Neuronal stem cell (in vitro differentiated cells): ENCODE measurements around the gene POU2F2.

Experiments used
- DNase-seq: peaks from one replicate; pipeline ENCODE4 v3.0.0-alpha.2; 2013; ENCODE audit warnings: low spot score
- H2AFZ ChIP-seq: one replicate; pipeline ENCODE4 v1.6.1; 2013; ENCODE audit warnings: mild to moderate bottlenecking, low read length, inconsistent platforms
- H2AK5ac ChIP-seq: 2 replicates; pipeline ENCODE4 v1.6.1; 2013; ENCODE audit warnings: low read depth, mild to moderate bottlenecking, inconsistent platforms, low read length, moderate library complexity, mixed read lengths
- H2BK120ac ChIP-seq: 2 replicates; pipeline ENCODE4 v1.6.1; 2013; ENCODE audit warnings: low read depth, mild to moderate bottlenecking, inconsistent platforms, low read length, moderate library complexity, mixed read lengths
- H2BK12ac ChIP-seq: one replicate; pipeline ENCODE4 v1.6.1; 2013; ENCODE audit warnings: low read length, inconsistent platforms
- H2BK15ac ChIP-seq: 2 replicates; pipeline ENCODE4 v1.6.1; 2013; ENCODE audit warnings: mild to moderate bottlenecking, low read length, inconsistent platforms, mixed read lengths
- H2BK5ac ChIP-seq: one replicate; pipeline ENCODE4 v1.6.1; 2013; ENCODE audit warnings: inconsistent platforms, mild to moderate bottlenecking, low read length, moderate library complexity
- H3K14ac ChIP-seq: one replicate; pipeline ENCODE4 v1.6.1; 2013; ENCODE audit warnings: low read length, inconsistent platforms
- H3K18ac ChIP-seq: 2 replicates; pipeline ENCODE4 v1.6.1; 2013; ENCODE audit warnings: low read length, inconsistent platforms
- H3K23ac ChIP-seq: 2 replicates; pipeline ENCODE4 v1.6.1; 2013; ENCODE audit warnings: low read depth, mild to moderate bottlenecking, mixed read lengths, low read length, inconsistent platforms; ENCODE audit not compliant: poor library complexity
- H3K27ac ChIP-seq: replicated peaks from 3 replicates; pipeline ENCODE4 v1.5.1; 2013; ENCODE audit warnings: low read length, inconsistent platforms
- H3K27me3 ChIP-seq, 3 experiments: 2 replicates each; pipeline ENCODE4 v1.6.1; 2013; ENCODE audit warnings: low read length in 3 of 3, mild to moderate bottlenecking in 2 of 3, inconsistent platforms in 1 of 3, low read depth in 1 of 3, mixed read lengths in 1 of 3, moderate library complexity in 1 of 3; ENCODE audit not compliant: control insufficient read depth in 3 of 3, insufficient read depth in 3 of 3
- H3K36me3 ChIP-seq, 2 donors: replicated peaks in 1 of 2; 2 replicates each; pipeline ENCODE4 v1.6.1; 2013; ENCODE audit warnings: low read length in 2 of 2; ENCODE audit not compliant: control insufficient read depth in 2 of 2, insufficient read depth in 2 of 2
- H3K4ac ChIP-seq: 2 replicates; pipeline ENCODE4 v1.6.1; 2013; ENCODE audit warnings: inconsistent platforms, mild to moderate bottlenecking, low read length, moderate library complexity
- H3K4me1 ChIP-seq, 2 donors: 1 replicate in 1 of 2; 2 replicates in 1 of 2; pipeline ENCODE4 v1.6.1; 2013; ENCODE audit warnings: low read length in 2 of 2, low read depth in 1 of 2; ENCODE audit not compliant: control insufficient read depth in 2 of 2, insufficient read depth in 1 of 2
- H3K4me2 ChIP-seq: one replicate; pipeline ENCODE4 v1.6.1; 2013; ENCODE audit warnings: mild to moderate bottlenecking, low read length, inconsistent platforms; ENCODE audit not compliant: insufficient read depth, poor library complexity, severe bottlenecking
- H3K4me3 ChIP-seq, 2 donors: 2 replicates each; pipeline ENCODE4 v1.5.1; 2013; ENCODE audit warnings: low read length in 2 of 2, mild to moderate bottlenecking in 2 of 2, inconsistent platforms in 1 of 2, moderate library complexity in 1 of 2
- H3K79me1 ChIP-seq: one replicate; pipeline ENCODE4 v1.6.1; 2013; ENCODE audit warnings: low read depth, mild to moderate bottlenecking, inconsistent platforms, low read length, moderate library complexity
- H3K9ac ChIP-seq: one replicate; pipeline ENCODE4 v1.6.1; 2013; ENCODE audit warnings: mild to moderate bottlenecking, low read depth, low read length, inconsistent platforms; ENCODE audit not compliant: poor library complexity
- H3K9me3 ChIP-seq, 2 donors: replicated peaks in 1 of 2; 2 replicates each; pipeline versions ENCODE3 to v1.6.1; 2013; ENCODE audit warnings: low read length in 2 of 2, mild to moderate bottlenecking in 2 of 2, inconsistent platforms in 1 of 2, low read depth in 1 of 2, mixed read lengths in 1 of 2, moderate library complexity in 1 of 2; ENCODE audit not compliant: control insufficient read depth in 2 of 2, insufficient read depth in 1 of 2
- H4K8ac ChIP-seq: one replicate; pipeline ENCODE4 v1.6.1; 2013; ENCODE audit warnings: low read depth, mild to moderate bottlenecking, inconsistent platforms, low read length, moderate library complexity
- H4K91ac ChIP-seq: one replicate; pipeline ENCODE4 v1.6.1; 2013; ENCODE audit warnings: low read length, low read depth, mild to moderate bottlenecking, inconsistent platforms; ENCODE audit not compliant: poor library complexity
- WGBS, 2 donors: extraction: QIAGEN DNeasy Blood & Tissue Kit; methylation state at CpG; one replicate each; pipeline ENCODE4 v1.1.7; 2013; ENCODE audit warnings: missing lambda C conversion rate in 2 of 2, mixed read lengths in 1 of 2; ENCODE audit not compliant: insufficient read length in 2 of 2, insufficient replicate concordance in 1 of 2; ENCODE audit errors: extremely low coverage in 2 of 2; 5-methylcytosine and 5-hydroxymethylcytosine counted together

The POU2F2 gene

GRCh38 chr19:42090672-42091071 lies 41.6 kb downstream of the POU2F2 start:
- no peak overlapping the region for H2AFZ ChIP-seq
- H2BK120ac ChIP-seq: no peak overlapping the region
- DNase-seq: no peak
- no peak overlapping the region for H3K27ac ChIP-seq
- no peak overlapping the region for H4K91ac ChIP-seq
- no peak overlapping the region for H2BK15ac ChIP-seq
- no peaks in the 10 kb centered on the region for H3K9me3 ChIP-seq
- no peak overlapping the region for H2BK5ac ChIP-seq
- WGBS, 2 donors: no CpG with 5 or more reads among the region's 9 CpGs
- no peak overlapping the region for H3K14ac ChIP-seq
- no peaks in the 10 kb centered on the region for H3K27me3 ChIP-seq
- H3K18ac ChIP-seq: no peak overlapping the region
- H3K79me1 ChIP-seq: no peaks in the 10 kb centered on the region
- H2AK5ac ChIP-seq: no peak overlapping the region
- no peak overlapping the region for H3K4me2 ChIP-seq
- no peaks in the 10 kb centered on the region for H3K36me3 ChIP-seq
- no peak overlapping the region for H3K23ac ChIP-seq
- H4K8ac ChIP-seq: no peak overlapping the region
- H3K4me1 ChIP-seq: peaks cover 6 to 23% of the 10 kb centered on the region in 2 donors
- H2BK12ac ChIP-seq: no peak overlapping the region
- H3K4me3 ChIP-seq: no peak overlapping the region
- no peak overlapping the region for H3K9ac ChIP-seq
- no peak overlapping the region for H3K4ac ChIP-seq

- Histone ChIP-seq H4K8ac (no peak overlapping the region), H2BK120ac (no peak overlapping the region), H3K18ac (no peak overlapping the region), H2BK12ac (no peak overlapping the region), H3K23ac (no peak overlapping the region), H3K27me3 (no peaks in the 10 kb centered on the region), H3K4me2 (no peak overlapping the region), H3K27ac (no peak overlapping the region), H2BK5ac (no peak overlapping the region), H3K79me1 (no peaks in the 10 kb centered on the region), H2AK5ac (no peak overlapping the region), H3K4ac (no peak overlapping the region), H3K4me1 (peaks cover 5 to 23% of the 10 kb centered on the region in 2 donors), H3K9ac (no peak overlapping the region), H3K14ac (no peak overlapping the region), H4K91ac (no peak overlapping the region), H2BK15ac (no peak overlapping the region), H3K4me3 (no peak overlapping the region), H2AFZ (no peak overlapping the region), H3K36me3 (no peaks in the 10 kb centered on the region), H3K9me3 (no peaks in the 10 kb centered on the region)
- no peak for DNase-seq
- no CpG with 5 or more reads among the region's 13 CpGs for WGBS, 2 donors
Observed at GRCh38 chr19:42089772-42090171, 42.5 kb downstream of the POU2F2 start.

- H4K8ac ChIP-seq: no peak overlapping the region
- H2AFZ ChIP-seq: peak overlapping the region; percentile 62
Observed at GRCh38 chr19:42089191-42089750, 43.0 kb downstream of the POU2F2 start.

GRCh38 chr19:42088471-42089190 lies 43.6 kb downstream of the POU2F2 start:
- no peak overlapping the region for H3K27ac ChIP-seq
- peak overlapping the region; percentile 62 for H2AFZ ChIP-seq
- H2BK12ac ChIP-seq: peak overlapping the region; percentile 34
- H3K4me1 ChIP-seq: peaks cover 5 to 17% of the 10 kb centered on the region in 2 donors
- no peak overlapping the region for H4K8ac ChIP-seq
- no peak overlapping the region for H3K4ac ChIP-seq
- H3K4me2 ChIP-seq: no peak overlapping the region
- no peak overlapping the region for H4K91ac ChIP-seq
- no peaks in the 10 kb centered on the region for H3K27me3 ChIP-seq
- H2BK120ac ChIP-seq: no peak overlapping the region
- no peak overlapping the region for H2BK15ac ChIP-seq
- H2BK5ac ChIP-seq: no peak overlapping the region
- H3K23ac ChIP-seq: no peak overlapping the region
- no peaks in the 10 kb centered on the region for H3K9me3 ChIP-seq
- no peak overlapping the region for H2AK5ac ChIP-seq
- no peak overlapping the region for H3K14ac ChIP-seq
- peak overlapping the region; percentile 15 for H3K18ac ChIP-seq
- no peaks in the 10 kb centered on the region for H3K79me1 ChIP-seq
- no CpG with 5 or more reads among the region's 18 CpGs for WGBS, 2 donors
- H3K36me3 ChIP-seq: peaks cover 0 to 5% of the 10 kb centered on the region in 2 donors
- H3K4me3 ChIP-seq: no peak overlapping the region
- H3K9ac ChIP-seq: no peak overlapping the region
- no peak for DNase-seq

More at GRCh38 chr19:42089191-42089750, 43.0 kb downstream of the POU2F2 start:
- Histone ChIP-seq H3K4me1 (peaks cover 5 to 21% of the 10 kb centered on the region in 2 donors), H3K14ac (no peak overlapping the region), H3K4me2 (no peak overlapping the region), H3K23ac (no peak overlapping the region), H3K4ac (no peak overlapping the region), H3K36me3 (no peaks in the 10 kb centered on the region), H3K27ac (no peak overlapping the region), H3K79me1 (no peaks in the 10 kb centered on the region), H2BK5ac (no peak overlapping the region), H2BK120ac (no peak overlapping the region), H3K9me3 (no peaks in the 10 kb centered on the region), H3K4me3 (no peak overlapping the region), H3K27me3 (no peaks in the 10 kb centered on the region), H2BK12ac (no peak overlapping the region), H2BK15ac (no peak overlapping the region), H3K9ac (no peak overlapping the region), H3K18ac (no peak overlapping the region), H4K91ac (no peak overlapping the region), H2AK5ac (no peak overlapping the region)
- DNase-seq: no peak
- WGBS, 2 donors: no CpG with 5 or more reads among the region's 13 CpGs
